ENCODE results near the gene NADSYN1. TPM values are rescaled to one million over a fixed set of nuclear protein-coding genes. Genes with fewer than 3 reads are reported as not detected.

NADSYN1 gene
- total and polyA plus RNA-seq, 8 donors = 28.0 to 320 (median 65.2) TPM

DNA sequence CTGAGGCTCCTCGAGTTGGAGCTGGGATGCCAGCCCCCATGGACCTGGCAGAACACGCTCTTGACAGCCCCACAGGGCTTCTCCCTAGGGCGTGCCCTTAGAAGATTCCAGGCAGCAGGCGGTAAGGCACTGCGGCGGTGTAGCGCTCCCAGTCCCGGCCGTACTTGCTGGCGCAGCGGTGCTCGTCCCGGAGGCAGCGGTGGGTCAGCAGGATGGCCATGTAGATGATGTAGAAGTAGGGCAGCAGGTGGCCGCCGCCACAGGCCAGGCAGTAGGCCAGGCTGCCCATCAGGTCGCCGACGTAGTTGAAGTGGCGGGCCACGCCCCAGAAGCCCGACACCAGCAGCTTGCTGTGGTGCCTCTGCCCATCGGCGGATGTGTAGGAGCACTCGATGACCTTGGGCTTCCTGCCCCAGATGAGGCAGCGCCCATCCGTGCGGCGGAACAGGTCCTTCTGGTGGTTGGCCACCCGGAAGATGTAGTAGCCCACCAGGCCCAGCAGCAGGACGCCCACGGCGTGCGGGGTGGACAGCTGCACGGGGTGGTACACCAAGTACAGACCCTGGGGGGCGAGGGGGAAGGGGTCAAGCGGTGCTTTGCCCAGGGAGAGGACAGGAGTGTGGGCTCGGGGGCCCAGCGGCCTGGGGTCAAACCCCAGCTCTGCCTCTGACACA, 17.6 kb upstream of the NADSYN1 start:
- intact Hi-C loops (cut with DNase I; ENCODE audit: low total_unique reads) = no loop called here
- DNase-seq = no peak
- Histone ChIP-seq H3K4me1 (peaks cover 0 to 19% (median 3%) of the 10 kb centered on the region in 4 donors), H3K27me3 (no peaks in the 10 kb centered on the region), H3K4me3 (no peak overlapping the region), H3K9me3 (no peaks in the 10 kb centered on the region), H3K36me3 (peaks cover 0 to 56% (median 53%) of the 10 kb centered on the region in 4 donors), H3K27ac (no peak overlapping the region)
- WGBS, 5 donors = 93 to 98% (median 95%) methylated on average over 38 to 39 of the region's 39 CpGs
- TF ChIP-seq POLR2A (IDR thresholded peaks at IDR 0.05) = no peak
- TF ChIP-seq, protein P1, sequence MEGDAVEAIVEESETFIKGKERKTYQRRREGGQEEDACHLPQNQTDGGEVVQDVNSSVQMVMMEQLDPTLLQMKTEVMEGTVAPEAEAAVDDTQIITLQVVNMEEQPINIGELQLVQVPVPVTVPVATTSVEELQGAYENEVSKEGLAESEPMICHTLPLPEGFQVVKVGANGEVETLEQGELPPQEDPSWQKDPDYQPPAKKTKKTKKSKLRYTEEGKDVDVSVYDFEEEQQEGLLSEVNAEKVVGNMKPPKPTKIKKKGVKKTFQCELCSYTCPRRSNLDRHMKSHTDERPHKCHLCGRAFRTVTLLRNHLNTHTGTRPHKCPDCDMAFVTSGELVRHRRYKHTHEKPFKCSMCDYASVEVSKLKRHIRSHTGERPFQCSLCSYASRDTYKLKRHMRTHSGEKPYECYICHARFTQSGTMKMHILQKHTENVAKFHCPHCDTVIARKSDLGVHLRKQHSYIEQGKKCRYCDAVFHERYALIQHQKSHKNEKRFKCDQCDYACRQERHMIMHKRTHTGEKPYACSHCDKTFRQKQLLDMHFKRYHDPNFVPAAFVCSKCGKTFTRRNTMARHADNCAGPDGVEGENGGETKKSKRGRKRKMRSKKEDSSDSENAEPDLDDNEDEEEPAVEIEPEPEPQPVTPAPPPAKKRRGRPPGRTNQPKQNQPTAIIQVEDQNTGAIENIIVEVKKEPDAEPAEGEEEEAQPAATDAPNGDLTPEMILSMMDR (IDR thresholded peaks at IDR 0.05) = no peak
- no peak for TF ChIP-seq POLR2AphosphoS5 (IDR thresholded peaks at IDR 0.05)
- TF ChIP-seq EP300 (IDR thresholded peaks at IDR 0.05) = no peak

DNA sequence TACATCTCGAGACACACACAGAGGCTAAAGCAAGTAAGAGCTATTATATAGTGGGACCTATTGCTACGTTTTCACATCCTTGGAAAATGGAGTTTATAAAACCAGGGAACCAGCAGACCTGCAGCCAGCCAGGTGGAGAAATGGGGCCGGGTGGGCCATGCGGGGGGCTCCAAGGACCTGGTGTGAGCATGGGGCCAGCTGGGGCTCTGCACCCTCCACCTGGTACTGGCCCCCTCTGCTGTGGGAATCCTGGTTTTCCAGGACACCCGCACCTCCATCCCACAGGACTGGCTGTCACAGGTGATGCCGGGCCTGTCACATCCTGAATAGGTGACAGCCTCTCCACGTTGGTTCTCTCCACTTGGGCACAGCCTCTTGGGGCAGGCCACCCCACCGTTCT, 16.1 kb upstream of the NADSYN1 start:
- TF ChIP-seq POLR2A (IDR thresholded peaks at IDR 0.05) (no peak), POLR2AphosphoS5 (IDR thresholded peaks at IDR 0.05) (no peak), EP300 (IDR thresholded peaks at IDR 0.05) (no peak)
- TF ChIP-seq, protein P1 (IDR thresholded peaks at IDR 0.05) = no peak
- Histone ChIP-seq H3K27ac (no peak overlapping the region), H3K27me3 (no peaks in the 10 kb centered on the region), H3K36me3 (peaks cover 0 to 70% (median 68%) of the 10 kb centered on the region in 4 donors), H3K4me3 (no peak overlapping the region), H3K9me3 (no peaks in the 10 kb centered on the region), H3K4me1 (peaks cover 0 to 19% (median 3%) of the 10 kb centered on the region in 4 donors)
- intact Hi-C loops (cut with DNase I; ENCODE audit: low total_unique reads) = no loop called here
- DNase-seq = no peak
- 83 to 94% (median 92%) methylated on average over 5 to 8 of the region's 8 CpGs for WGBS, 5 donors

DNA sequence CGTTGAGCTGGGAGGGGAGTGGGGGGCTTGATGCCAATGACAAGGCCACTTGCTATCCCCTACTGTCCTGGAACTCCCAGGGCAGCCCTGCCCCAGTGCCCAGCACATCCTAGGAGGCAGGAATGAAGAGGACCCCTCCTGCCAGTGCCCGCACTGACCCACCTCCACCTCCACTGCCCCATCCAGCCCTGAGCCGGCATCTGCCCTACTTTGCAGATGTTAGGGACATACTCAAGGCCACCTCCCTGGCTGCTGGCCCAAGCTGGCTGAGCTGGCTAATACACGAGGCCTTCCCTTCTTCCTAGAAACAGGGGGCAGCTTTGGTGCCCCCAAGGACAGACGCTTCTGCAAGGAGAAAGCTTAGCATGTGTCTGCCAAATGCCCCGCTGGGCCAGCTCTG, 15.6 kb upstream of the NADSYN1 start:
- H3K36me3 ChIP-seq = peaks cover 0 to 76% (median 73%) of the 10 kb centered on the region in 4 donors
- DNase-seq = no peak
- 88 to 100% (median 94%) methylated on average over 1 to 6 of the region's 6 CpGs for WGBS, 5 donors

DNA sequence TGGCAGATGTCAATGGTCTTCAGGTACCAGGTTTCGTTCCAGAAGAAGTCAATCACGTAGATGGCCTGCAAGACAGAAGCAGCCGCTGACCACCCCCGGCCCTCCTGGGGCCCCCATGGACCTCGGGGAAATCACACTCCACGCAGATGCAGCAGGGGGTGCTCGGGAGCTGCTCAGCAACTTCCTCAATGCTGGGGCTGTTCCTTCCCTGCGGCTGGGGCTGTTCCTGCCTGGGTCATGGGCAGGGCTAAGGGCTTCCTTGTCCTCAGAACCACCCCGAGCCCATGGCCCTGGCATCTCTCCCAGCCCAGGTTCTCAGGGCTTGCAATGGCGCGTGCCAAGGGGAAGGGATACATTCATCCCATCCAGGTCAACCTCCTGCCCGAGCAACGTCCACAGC, 15.1 kb upstream of the NADSYN1 start:
- intact Hi-C loops (cut with DNase I; ENCODE audit: low total_unique reads) = no loop called here
- TF ChIP-seq, protein P1 (IDR thresholded peaks at IDR 0.05) = no peak
- TF ChIP-seq POLR2AphosphoS5 (IDR thresholded peaks at IDR 0.05) = no peak
- no peak for TF ChIP-seq POLR2A (IDR thresholded peaks at IDR 0.05)
- no peak for TF ChIP-seq EP300 (IDR thresholded peaks at IDR 0.05)
- no peaks in the 10 kb centered on the region for H3K27me3 ChIP-seq
- 66 to 89% (median 74%) methylated on average over 9 to 13 of the region's 13 CpGs for WGBS, 5 donors
- H3K27ac ChIP-seq = no peak overlapping the region
- no peak for DNase-seq
- H3K4me3 ChIP-seq = no peak overlapping the region
- H3K9me3 ChIP-seq = no peaks in the 10 kb centered on the region
- peaks cover 0 to 81% (median 78%) of the 10 kb centered on the region in 4 donors for H3K36me3 ChIP-seq
- peaks cover 0 to 16% (median 3%) of the 10 kb centered on the region in 4 donors for H3K4me1 ChIP-seq

More for the DNA sequence above, 15.6 kb upstream of the NADSYN1 start:
- TF ChIP-seq POLR2A (IDR thresholded peaks at IDR 0.05) = no peak
- TF ChIP-seq, protein P1 (IDR thresholded peaks at IDR 0.05) = no peak
- TF ChIP-seq EP300 (IDR thresholded peaks at IDR 0.05) = no peak
- TF ChIP-seq POLR2AphosphoS5 (IDR thresholded peaks at IDR 0.05) = no peak
- intact Hi-C loops (cut with DNase I; ENCODE audit: low total_unique reads) = no loop called here
- Histone ChIP-seq H3K27ac (no peak overlapping the region), H3K27me3 (no peaks in the 10 kb centered on the region), H3K9me3 (no peaks in the 10 kb centered on the region), H3K4me1 (peaks cover 0 to 19% (median 3%) of the 10 kb centered on the region in 4 donors), H3K4me3 (no peak overlapping the region)

Data from stomach (tissue), 9 donors.